ENCODE measurements around the gene AUTS2.
"Not testable (repeated sequence)": the region's sequence is repeated elsewhere in the genome, so short reads cannot be mapped to it uniquely, and the experiment has no call there.

Gene AUTS2

GRCh38 chr7:70728872-70729552, 1130.7 kb downstream of the AUTS2 start:
- H3K27ac ChIP-seq (ENCODE audit: low read depth, low read length) = no peak overlapping the region
- H3K4me1 ChIP-seq (ENCODE audit: control insufficient read depth, insufficient read depth, low read length) = no peaks in the 10 kb centered on the region
- H3K4me3 ChIP-seq (ENCODE audit: low read length) = no peak overlapping the region
- no peaks in the 10 kb centered on the region for H3K27me3 ChIP-seq (ENCODE audit: control insufficient read depth, insufficient read depth, low read length)
- no peaks in the 10 kb centered on the region for H3K36me3 ChIP-seq (ENCODE audit: control insufficient read depth, insufficient read depth, low read length)
- no peak overlapping the region for H3K9ac ChIP-seq (ENCODE audit: low read length)

- not testable (repeated sequence) for H3K27ac ChIP-seq (ENCODE audit: low read depth, low read length); H3K4me3 ChIP-seq (ENCODE audit: low read length); H3K36me3 ChIP-seq (ENCODE audit: control insufficient read depth, insufficient read depth, low read length); H3K4me1 ChIP-seq (ENCODE audit: control insufficient read depth, insufficient read depth, low read length); H3K27me3 ChIP-seq (ENCODE audit: control insufficient read depth, insufficient read depth, low read length); H3K9ac ChIP-seq (ENCODE audit: low read length)
These were observed 1131.4 kb downstream of the AUTS2 start for GRCh38 chr7:70729553-70730157.

DNA sequence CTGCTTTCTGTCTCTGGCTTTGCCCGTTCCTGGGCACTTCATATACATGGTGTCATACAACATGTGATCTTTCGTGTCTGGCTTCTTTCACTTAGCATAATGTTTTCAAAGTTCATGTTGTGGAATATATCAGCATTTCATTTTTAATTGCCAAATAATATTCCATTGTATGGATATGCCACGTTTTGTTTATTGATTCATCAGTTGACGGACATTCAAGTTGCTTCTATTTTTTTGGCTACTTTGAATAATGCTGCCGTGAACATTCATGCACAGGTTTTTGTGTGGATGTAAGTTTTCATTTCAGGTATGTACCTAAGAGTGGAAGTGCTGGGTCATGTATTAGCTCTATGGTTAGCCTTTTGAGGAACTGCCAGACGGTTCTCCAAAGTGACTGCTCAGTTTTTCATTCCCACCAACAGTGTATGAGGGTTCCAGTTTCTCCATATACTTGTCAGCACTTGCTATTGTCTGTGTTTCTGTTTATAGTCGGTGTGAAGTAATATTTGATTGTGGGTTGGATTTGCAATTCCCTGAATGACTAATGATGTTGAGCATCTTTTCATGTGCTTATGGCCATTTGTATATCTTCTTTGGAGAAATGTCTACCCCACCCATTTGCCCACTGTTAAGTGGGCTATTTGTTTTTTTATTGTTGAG, 1132.3 kb downstream of the AUTS2 start:
- Histone ChIP-seq H3K9ac (ENCODE audit: low read length) (no peak overlapping the region), H3K36me3 (ENCODE audit: control insufficient read depth, insufficient read depth, low read length) (no peaks in the 10 kb centered on the region), H3K4me3 (ENCODE audit: low read length) (no peak overlapping the region), H3K27me3 (ENCODE audit: control insufficient read depth, insufficient read depth, low read length) (no peaks in the 10 kb centered on the region), H3K4me1 (ENCODE audit: control insufficient read depth, insufficient read depth, low read length) (no peaks in the 10 kb centered on the region), H3K27ac (ENCODE audit: low read depth, low read length) (no peak overlapping the region)

GRCh38 chr7:70733090-70733489, 1134.8 kb downstream of the AUTS2 start:
- no peak overlapping the region for H3K9ac ChIP-seq (ENCODE audit: low read length)
- no peak overlapping the region for H3K4me3 ChIP-seq (ENCODE audit: low read length)
- no peaks in the 10 kb centered on the region for H3K36me3 ChIP-seq (ENCODE audit: control insufficient read depth, insufficient read depth, low read length)
- H3K27ac ChIP-seq (ENCODE audit: low read depth, low read length) = no peak overlapping the region
- no peaks in the 10 kb centered on the region for H3K4me1 ChIP-seq (ENCODE audit: control insufficient read depth, insufficient read depth, low read length)
- no peaks in the 10 kb centered on the region for H3K27me3 ChIP-seq (ENCODE audit: control insufficient read depth, insufficient read depth, low read length)

- Histone ChIP-seq H3K4me3 (ENCODE audit: low read length) (no peak overlapping the region), H3K27me3 (ENCODE audit: control insufficient read depth, insufficient read depth, low read length) (no peaks in the 10 kb centered on the region), H3K9ac (ENCODE audit: low read length) (no peak overlapping the region), H3K36me3 (ENCODE audit: control insufficient read depth, insufficient read depth, low read length) (no peaks in the 10 kb centered on the region), H3K27ac (ENCODE audit: low read depth, low read length) (no peak overlapping the region), H3K4me1 (ENCODE audit: control insufficient read depth, insufficient read depth, low read length) (no peaks in the 10 kb centered on the region)
These were observed 1136.1 kb downstream of the AUTS2 start for GRCh38 chr7:70734411-70734810.

- no peak overlapping the region for H3K4me3 ChIP-seq (ENCODE audit: low read length)
- H3K9ac ChIP-seq (ENCODE audit: low read length) = no peak overlapping the region
- H3K4me1 ChIP-seq (ENCODE audit: control insufficient read depth, insufficient read depth, low read length) = no peaks in the 10 kb centered on the region
- H3K27me3 ChIP-seq (ENCODE audit: control insufficient read depth, insufficient read depth, low read length) = no peaks in the 10 kb centered on the region
- no peaks in the 10 kb centered on the region for H3K36me3 ChIP-seq (ENCODE audit: control insufficient read depth, insufficient read depth, low read length)
- no peak overlapping the region for H3K27ac ChIP-seq (ENCODE audit: low read depth, low read length)
These were observed 1137.0 kb downstream of the AUTS2 start for GRCh38 chr7:70735313-70735712.

DNA sequence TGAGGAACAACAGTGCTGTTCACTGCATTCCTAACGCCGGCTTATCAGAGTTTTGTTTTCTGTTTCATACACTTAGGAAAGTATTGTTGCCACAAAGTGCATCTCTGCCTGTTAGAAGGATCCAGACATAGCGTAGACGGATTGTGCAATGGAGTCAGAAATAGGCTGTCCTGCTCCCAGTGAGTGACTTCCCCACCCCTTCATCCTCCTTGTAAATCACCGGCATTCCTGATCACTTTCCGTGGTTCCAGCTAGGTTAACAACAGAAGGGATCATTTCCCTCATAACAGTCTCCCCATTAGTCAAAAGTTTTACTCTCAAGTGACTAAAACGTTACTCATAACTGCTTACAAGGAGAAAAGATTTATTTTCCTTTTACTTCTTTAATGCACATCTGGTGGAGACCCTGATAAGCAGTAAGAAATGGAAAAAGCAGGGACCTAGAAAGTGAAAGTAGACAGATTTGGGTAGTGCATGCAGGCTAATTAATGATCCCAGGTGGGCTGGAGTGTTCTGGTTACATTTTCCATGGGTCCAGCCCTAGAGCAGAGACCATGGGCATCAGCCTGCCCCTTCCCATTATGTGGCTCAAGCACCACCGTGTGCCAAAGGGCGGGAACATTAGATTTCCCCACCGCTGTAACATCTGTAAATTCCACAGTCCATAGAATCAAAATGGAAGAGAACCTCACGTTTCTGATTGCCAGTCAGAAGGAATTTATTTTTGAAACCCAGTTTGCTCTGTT, 1138.6 kb downstream of the AUTS2 start:
- no peak overlapping the region for H3K9ac ChIP-seq (ENCODE audit: low read length)
- H3K4me3 ChIP-seq (ENCODE audit: low read length) = peak overlapping the region; percentile 19
- H3K27me3 ChIP-seq (ENCODE audit: control insufficient read depth, insufficient read depth, low read length) = no peaks in the 10 kb centered on the region
- no peaks in the 10 kb centered on the region for H3K4me1 ChIP-seq (ENCODE audit: control insufficient read depth, insufficient read depth, low read length)
- H3K27ac ChIP-seq (ENCODE audit: low read depth, low read length) = no peak overlapping the region
- H3K36me3 ChIP-seq (ENCODE audit: control insufficient read depth, insufficient read depth, low read length) = no peaks in the 10 kb centered on the region

- Histone ChIP-seq H3K4me3 (ENCODE audit: low read length) (no peak overlapping the region), H3K4me1 (ENCODE audit: control insufficient read depth, insufficient read depth, low read length) (no peaks in the 10 kb centered on the region), H3K36me3 (ENCODE audit: control insufficient read depth, insufficient read depth, low read length) (no peaks in the 10 kb centered on the region), H3K27me3 (ENCODE audit: control insufficient read depth, insufficient read depth, low read length) (no peaks in the 10 kb centered on the region), H3K27ac (ENCODE audit: low read depth, low read length) (no peak overlapping the region), H3K9ac (ENCODE audit: low read length) (no peak overlapping the region)
These were observed 1140.0 kb downstream of the AUTS2 start for GRCh38 chr7:70738151-70738885.

DNA sequence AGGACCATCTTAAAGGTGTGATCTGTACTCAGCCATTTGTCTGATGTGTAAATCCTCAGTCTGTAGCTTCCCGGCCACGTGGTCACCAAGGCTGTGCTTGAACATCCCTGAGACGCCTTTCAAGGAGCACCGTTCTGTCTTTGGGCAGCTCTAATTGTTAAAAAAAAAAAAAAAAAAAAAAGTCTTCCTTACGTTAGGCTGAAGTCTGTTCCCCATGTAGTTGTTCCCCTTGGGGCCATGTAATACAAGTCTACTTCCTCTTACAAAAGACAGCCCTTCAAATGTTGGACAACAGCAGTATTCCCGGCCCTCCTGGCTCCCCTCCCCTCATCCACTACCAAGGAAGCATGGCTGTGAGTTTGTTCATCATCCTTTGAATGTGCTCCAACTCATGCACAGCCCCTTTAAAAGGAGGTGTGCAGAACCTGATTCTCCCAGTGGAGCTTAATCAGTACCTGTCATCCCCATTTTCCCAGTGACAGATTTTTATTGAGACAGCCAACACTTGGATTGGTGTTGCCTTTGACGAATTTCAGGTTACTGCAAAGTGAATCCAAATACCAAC, 1141.5 kb downstream of the AUTS2 start:
- Histone ChIP-seq H3K27ac (ENCODE audit: low read depth, low read length) (no peak overlapping the region), H3K9ac (ENCODE audit: low read length) (no peak overlapping the region), H3K27me3 (ENCODE audit: control insufficient read depth, insufficient read depth, low read length) (no peaks in the 10 kb centered on the region), H3K4me3 (ENCODE audit: low read length) (no peak overlapping the region), H3K4me1 (ENCODE audit: control insufficient read depth, insufficient read depth, low read length) (no peaks in the 10 kb centered on the region), H3K36me3 (ENCODE audit: control insufficient read depth, insufficient read depth, low read length) (no peaks in the 10 kb centered on the region)

GRCh38 chr7:70741666-70742065, 1143.4 kb downstream of the AUTS2 start:
- Histone ChIP-seq H3K9ac (ENCODE audit: low read length) (no peak overlapping the region), H3K36me3 (ENCODE audit: control insufficient read depth, insufficient read depth, low read length) (no peaks in the 10 kb centered on the region), H3K27ac (ENCODE audit: low read depth, low read length) (no peak overlapping the region), H3K4me3 (ENCODE audit: low read length) (no peak overlapping the region), H3K4me1 (ENCODE audit: control insufficient read depth, insufficient read depth, low read length) (no peaks in the 10 kb centered on the region), H3K27me3 (ENCODE audit: control insufficient read depth, insufficient read depth, low read length) (no peaks in the 10 kb centered on the region)

DNA sequence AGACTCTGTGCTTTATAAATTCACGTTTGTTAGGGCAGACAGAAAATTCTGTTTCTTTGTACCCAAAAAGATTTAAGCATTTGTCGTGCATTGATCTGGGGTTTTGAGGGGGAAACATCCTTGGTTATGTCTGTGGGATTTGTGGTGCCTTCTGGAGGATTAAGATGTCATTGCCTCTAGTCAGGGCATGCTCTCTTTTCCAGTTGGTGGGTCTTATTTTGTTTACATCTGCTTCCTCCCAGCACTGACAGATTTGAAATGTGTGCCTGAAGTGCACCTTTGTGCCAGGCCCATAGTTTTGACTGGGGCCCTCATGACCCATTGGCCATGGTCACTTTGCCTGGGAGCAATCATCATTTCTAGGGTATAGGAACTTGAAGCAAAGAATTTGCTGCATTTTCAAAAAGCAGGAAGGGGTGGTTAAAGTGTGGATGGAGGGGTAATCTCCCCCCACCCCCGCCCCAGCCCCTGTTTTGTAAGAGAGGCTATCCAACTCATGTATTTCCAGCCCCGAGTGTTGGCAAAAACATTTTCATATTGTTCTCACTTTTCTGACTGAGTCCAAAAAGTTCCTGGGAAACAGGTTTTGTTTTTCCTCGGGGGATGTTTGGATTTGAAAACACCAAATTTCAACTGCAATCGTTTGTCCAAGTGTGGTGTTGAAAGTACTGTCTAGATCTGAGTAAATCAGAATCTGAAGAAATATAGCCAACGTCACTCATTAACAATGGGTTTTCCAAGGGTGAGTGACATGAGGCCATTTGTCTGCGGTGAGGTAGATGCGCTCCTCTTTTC, 1145.5 kb downstream of the AUTS2 start:
- Histone ChIP-seq H3K9ac (ENCODE audit: low read length) (no peak overlapping the region), H3K27ac (ENCODE audit: low read depth, low read length) (no peak overlapping the region), H3K4me3 (ENCODE audit: low read length) (no peak overlapping the region), H3K4me1 (ENCODE audit: control insufficient read depth, insufficient read depth, low read length) (no peaks in the 10 kb centered on the region), H3K36me3 (ENCODE audit: control insufficient read depth, insufficient read depth, low read length) (no peaks in the 10 kb centered on the region), H3K27me3 (ENCODE audit: control insufficient read depth, insufficient read depth, low read length) (no peaks in the 10 kb centered on the region)

Data from rectal smooth muscle tissue (tissue), 1 donor.